WTC11 (cell line): ENCODE measurements around the gene SECTM1. TPM values are rescaled to one million over a fixed set of nuclear protein-coding genes. Genes with fewer than 3 reads are reported as not detected.

Experiments used
- ATAC-seq: fragments of 200-7000 bp; cut with Tn5 transposase; 2 replicates; pipeline ENCODE4 v1.10.0; 2021; ENCODE audit warnings: mild to moderate bottlenecking, moderate library complexity
- CTCF ChIA-PET: fragments of 300-600 bp; sonication (Branson Sonifier 250); formaldehyde crosslinking; loops from one replicate; lab custom pipeline; 2021; ENCODE audit warnings: antibody characterized with exemption; lab: Charles Lee
- POLR2A ChIA-PET: fragments of 350-600 bp; sonication (Branson Sonifier 250); formaldehyde crosslinking; loops from one replicate; lab custom pipeline; 2021; ENCODE audit warnings: antibody characterized with exemption; lab: Charles Lee
- DNase-seq: peaks from one replicate; pipeline ENCODE4 v3.0.0; 2021; ENCODE audit warnings: low spot score
- H3K27ac Mint-ChIP-seq: 2 replicates; pipeline ENCODE4 v1.8.0; 2021; ENCODE audit warnings: mixed read lengths
- H3K27me3 Mint-ChIP-seq: 2 replicates; pipeline ENCODE4 v1.8.0; 2021; ENCODE audit warnings: low read depth, mild to moderate bottlenecking, moderate library complexity, mixed read lengths
- H3K36me3 Mint-ChIP-seq: 2 replicates; pipeline ENCODE4 v1.8.0; 2021; ENCODE audit warnings: mixed read lengths
- H3K4me1 Mint-ChIP-seq: 2 replicates; pipeline ENCODE4 v1.8.0; 2022; ENCODE audit warnings: mixed read lengths
- H3K4me3 Mint-ChIP-seq: 2 replicates; pipeline ENCODE4 v1.8.0; 2021; ENCODE audit warnings: mild to moderate bottlenecking, moderate library complexity, mixed read lengths
- H3K9me3 Mint-ChIP-seq: 2 replicates; pipeline ENCODE4 v1.8.0; 2021; ENCODE audit warnings: mixed read lengths
- AR ChIP-seq: fragments of 250-450 bp; sonication (Bioruptor Pico); IDR thresholded peaks from 2 replicates; pipeline ENCODE4 v1.9.0; 2021; ENCODE audit warnings: mild to moderate bottlenecking
- ETV6 ChIP-seq: sonication (generic); formaldehyde crosslinking; IDR thresholded peaks from 2 replicates; pipeline ENCODE4 v1.8.1; 2022; ENCODE audit warnings: mild to moderate bottlenecking, missing genetic modification reagents
- FOXP4 ChIP-seq: sonication (generic); formaldehyde crosslinking; IDR thresholded peaks from 2 replicates; pipeline ENCODE4 v1.8.0; 2022; ENCODE audit warnings: mild to moderate bottlenecking, missing genetic modification reagents
- RELA ChIP-seq: sonication (generic); formaldehyde crosslinking; IDR thresholded peaks from 2 replicates; pipeline ENCODE4 v1.8.1; 2022; ENCODE audit warnings: missing genetic modification reagents, mild to moderate bottlenecking, borderline replicate concordance
- ZMAT4 ChIP-seq: fragments of 250-450 bp; sonication (Bioruptor Pico); IDR thresholded peaks from 2 replicates; pipeline ENCODE4 v1.9.0; 2021; ENCODE audit warnings: mild to moderate bottlenecking
- ZNF263 ChIP-seq: sonication (generic); formaldehyde crosslinking; IDR thresholded peaks from 2 replicates; pipeline ENCODE4 v1.8.1; 2022; ENCODE audit warnings: low read depth, mild to moderate bottlenecking, moderate library complexity, missing genetic modification reagents
- ZNF281 ChIP-seq: sonication (generic); formaldehyde crosslinking; IDR thresholded peaks from 2 replicates; pipeline ENCODE4 v1.8.0; 2023; ENCODE audit warnings: mild to moderate bottlenecking, missing genetic modification reagents
- ZNF425 ChIP-seq: fragments of 250-450 bp; sonication (Bioruptor Pico); conservative IDR thresholded peaks from 2 replicates; pipeline ENCODE4 v1.9.0; 2021; ENCODE audit warnings: mild to moderate bottlenecking
- ZNF532 ChIP-seq: fragments of 250-450 bp; sonication (Bioruptor Pico); IDR thresholded peaks from 2 replicates; pipeline ENCODE4 v1.9.0; 2021; ENCODE audit warnings: mild to moderate bottlenecking, borderline replicate concordance
- total RNA-seq: library from RNA; stranded (reverse); gene quantifications from 3 replicates; pipeline ENCODE4 v1.2.3, GENCODE V29; 2021

The SECTM1 gene
- total RNA-seq, 1 experiment from 2014 or later, result 0.22 TPM

GRCh38 chr17:82302568-82302963 lies 31.0 kb downstream of the SECTM1 start:
- H3K27me3 Mint-ChIP-seq, result no peaks in the 10 kb centered on the region; the same call in 1 of the 2 replicates
- peaks cover 2% of the 10 kb centered on the region; the same call in 1 of the 2 replicates for H3K4me1 Mint-ChIP-seq
- POLR2A ChIA-PET, result interaction anchor here (0.7 kb wide), 1 partner anchor 9 kb away, joined by 3 read pairs; no protein-coding TSS in a partner anchor
- CTCF ChIA-PET, result interaction anchor here (0.5 to 0.9 kb wide), 3 partner anchors 20 to 112 kb away, joined by 3 read pairs; no protein-coding TSS in a partner anchor
- DNase-seq (no peak), ATAC-seq (no peak)
- no peaks in the 10 kb centered on the region for H3K9me3 Mint-ChIP-seq
- H3K27ac Mint-ChIP-seq, result no peak overlapping the region
- no peaks in the 10 kb centered on the region for H3K36me3 Mint-ChIP-seq
- H3K4me3 Mint-ChIP-seq, result no peak overlapping the region
- TF ChIP-seq ZNF263 (CRISPR knock-in tag), result no peak
- no peak for TF ChIP-seq ZMAT4
- TF ChIP-seq ZNF281, result no peak
- TF ChIP-seq ZNF532 (CRISPR knock-in tag), result no peak
- no peak for TF ChIP-seq ETV6 (CRISPR knock-in tag)
- TF ChIP-seq ZNF425 (CRISPR knock-in tag), result no peak
- TF ChIP-seq RELA (CRISPR knock-in tag), result no peak
- no peak for TF ChIP-seq AR (CRISPR knock-in tag)
- TF ChIP-seq FOXP4 (CRISPR knock-in tag), result no peak
- TF ChIP-seq, all 79 proteins: peak for 0
